RKO (cell line): ENCODE results near the gene BSG.

Experiments used
- DNase-seq: peaks from one replicate; pipeline ENCODE4 v3.0.0-alpha.2; 2016; ENCODE audit warnings: low spot score

BSG gene

GRCh38 chr19:540867-541637 lies 31.3 kb upstream of the BSG start:
- no peak for DNase-seq

GRCh38 chr19:541699-542098 lies 30.7 kb upstream of the BSG start:
- no peak for DNase-seq

GRCh38 chr19:542173-542866 lies 30.1 kb upstream of the BSG start:
- no peak for DNase-seq

- DNase-seq = no peak
Measured at GRCh38 chr19:543910-544608, 28.3 kb upstream of the BSG start, which contains the start of gene GZMM. Gene GZMM, plus strand, starts transcription at chr19:544053. Its CDS starts 19 bp downstream, at chr19:544072.

- no peak for DNase-seq
Measured at GRCh38 chr19:547117-547516, 25.3 kb upstream of the BSG start.

- DNase-seq = no peak
Measured at GRCh38 chr19:547836-548720, 24.3 kb upstream of the BSG start.

GRCh38 chr19:548886-549830 lies 23.2 kb upstream of the BSG start:
- DNase-seq = no peak

- DNase-seq = no peak
Measured at GRCh38 chr19:554817-555216, 17.6 kb upstream of the BSG start.

- no peak for DNase-seq
Measured at GRCh38 chr19:555474-555808, 17.0 kb upstream of the BSG start.

- DNase-seq = no peak
Measured at GRCh38 chr19:556611-557382, 15.6 kb upstream of the BSG start.

- DNase-seq = no peak
Measured at GRCh38 chr19:558770-559439, 13.5 kb upstream of the BSG start.

GRCh38 chr19:560121-560520 lies 12.3 kb upstream of the BSG start:
- no peak for DNase-seq

GRCh38 chr19:566403-566802 lies 6.0 kb upstream of the BSG start:
- DNase-seq = no peak

- no peak for DNase-seq
Measured at GRCh38 chr19:566844-567243, 5.6 kb upstream of the BSG start.

- DNase-seq = no peak
Measured at GRCh38 chr19:567296-567900, 5.0 kb upstream of the BSG start.

- DNase-seq = no peak
Measured at GRCh38 chr19:570251-570686, 2.1 kb upstream of the BSG start.

GRCh38 chr19:570937-571565 lies 1.3 kb upstream of the BSG start:
- peak; percentile 77 for DNase-seq

GRCh38 chr19:571566-571974 lies 826 bp upstream of the BSG start:
- DNase-seq = peak; percentile 76
